Effector memory CD8-positive, alpha-beta T cell (primary cell): ENCODE data around the gene PRUNE2.

ENCODE experiments used
- ATAC-seq: fragments of 150-1000 bp; cut with Tn5 transposase; replicated peaks from 2 replicates; pipeline ENCODE4 v1.10.0; 2021; ENCODE audit warnings: mild to moderate bottlenecking, moderate library complexity
- DNase-seq, 3 experiments: peaks; one replicate each; pipeline ENCODE4 v3.0.0; 2021
- H3K27ac Mint-ChIP-seq, 2 donors: one replicate each; pipeline ENCODE4 v1.8.0; 2022; ENCODE audit warnings: mild to moderate bottlenecking in 2 of 2, mixed read lengths in 2 of 2, moderate library complexity in 2 of 2
- H3K27me3 Mint-ChIP-seq, 2 donors: one replicate each; pipeline ENCODE4 v1.8.0; 2022; ENCODE audit warnings: mixed read lengths in 2 of 2
- H3K36me3 Mint-ChIP-seq: one replicate; pipeline ENCODE4 v1.8.0; 2022; ENCODE audit warnings: mild to moderate bottlenecking, moderate library complexity, mixed read lengths; ENCODE audit not compliant: insufficient read depth
- H3K4me1 Mint-ChIP-seq, 2 donors: one replicate each; pipeline ENCODE4 v1.8.0; 2022; ENCODE audit warnings: low read depth in 2 of 2, mixed read lengths in 2 of 2
- H3K4me3 Mint-ChIP-seq, 2 donors: one replicate each; pipeline ENCODE4 v1.8.0; 2022; ENCODE audit warnings: mild to moderate bottlenecking in 2 of 2, mixed read lengths in 2 of 2, moderate library complexity in 2 of 2
- H3K9me3 Mint-ChIP-seq, 2 donors: one replicate each; pipeline ENCODE4 v1.8.0; 2022; ENCODE audit warnings: mixed read lengths in 2 of 2

The PRUNE2 gene

GRCh38 chr9:76634356-76635054 lies 271.4 kb downstream of the PRUNE2 start:
- peaks cover 0 to 9% of the 10 kb centered on the region in 2 donors for H3K27me3 Mint-ChIP-seq
- H3K36me3 Mint-ChIP-seq = no peaks in the 10 kb centered on the region
- no peak overlapping the region for H3K27ac Mint-ChIP-seq
- DNase-seq = no peak
- ATAC-seq = no peak
- no peaks in the 10 kb centered on the region for H3K9me3 Mint-ChIP-seq
- peaks cover 12 to 22% of the 10 kb centered on the region in 2 donors for H3K4me1 Mint-ChIP-seq
- no peak overlapping the region for H3K4me3 Mint-ChIP-seq

DNA sequence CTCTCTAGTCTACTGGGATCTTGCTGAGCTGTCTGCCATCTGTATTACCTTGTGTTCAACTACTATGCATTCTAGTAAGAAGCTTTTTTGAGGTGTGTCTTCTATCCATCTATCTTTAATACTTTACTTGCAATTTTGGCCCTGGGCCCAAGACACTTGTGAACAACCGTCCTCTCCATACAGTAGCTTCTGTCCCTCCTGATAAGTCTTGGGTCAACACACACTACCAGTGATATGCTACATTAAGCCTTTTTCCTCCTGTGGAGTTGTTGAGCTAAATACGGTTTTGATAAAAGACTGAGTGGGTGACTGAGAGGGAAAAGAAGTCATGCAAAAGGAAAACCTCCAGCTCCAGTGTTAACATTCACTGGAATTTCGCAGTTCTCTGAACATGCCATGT lies 275.0 kb downstream of the PRUNE2 start:
- peaks cover 0 to 9% of the 10 kb centered on the region in 2 donors for H3K27me3 Mint-ChIP-seq
- ATAC-seq (no peak), DNase-seq (no peak)
- no peaks in the 10 kb centered on the region for H3K9me3 Mint-ChIP-seq
- H3K4me3 Mint-ChIP-seq = no peak overlapping the region
- H3K27ac Mint-ChIP-seq = no peak overlapping the region
- H3K36me3 Mint-ChIP-seq = no peaks in the 10 kb centered on the region
- peaks cover 6 to 13% of the 10 kb centered on the region in 2 donors for H3K4me1 Mint-ChIP-seq

DNA sequence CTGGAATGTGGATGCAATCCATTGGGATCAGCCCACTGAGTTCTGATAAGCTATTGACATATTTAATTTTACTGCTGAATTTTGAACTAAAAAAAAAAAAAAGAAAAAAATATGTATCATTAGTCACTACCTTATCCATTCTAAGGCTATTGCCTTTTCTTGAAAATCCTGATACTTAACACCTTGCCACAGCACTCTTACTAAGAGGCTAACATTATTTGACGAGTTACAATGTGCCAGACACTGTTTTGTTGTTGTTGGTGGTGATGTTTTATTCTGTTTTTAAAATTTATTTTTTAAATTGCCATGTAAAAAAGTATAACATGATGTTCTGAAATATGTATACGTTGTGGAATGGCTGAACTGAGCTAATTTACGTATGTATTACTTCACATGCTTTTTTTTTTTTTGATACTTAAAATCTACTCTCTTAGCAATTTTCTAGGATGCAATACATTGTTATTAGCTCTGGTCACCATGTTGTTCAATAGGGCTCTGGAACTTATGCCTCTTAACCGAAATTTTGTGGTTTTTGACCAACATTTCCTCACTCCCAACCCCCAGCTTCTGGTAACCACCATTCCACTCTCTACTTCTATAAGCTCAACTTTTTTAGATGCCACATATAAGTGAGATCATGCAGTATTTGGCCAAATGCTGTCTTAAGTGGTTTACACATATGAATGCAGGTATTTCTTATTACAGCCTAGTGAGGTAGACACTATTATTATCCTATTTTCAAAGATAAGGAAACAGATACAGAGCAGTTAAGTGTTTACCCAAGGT lies 276.5 kb downstream of the PRUNE2 start:
- DNase-seq = no peak
- ATAC-seq = peak; percentile 44
- Mint-ChIP-seq H3K27me3 (peaks cover 0 to 9% of the 10 kb centered on the region in 2 donors), H3K27ac (peak overlapping the region; percentile 3), H3K36me3 (no peaks in the 10 kb centered on the region), H3K9me3 (no peaks in the 10 kb centered on the region), H3K4me1 (peaks cover 6 to 12% of the 10 kb centered on the region in 2 donors), H3K4me3 (no peak overlapping the region)

- Mint-ChIP-seq H3K36me3 (no peaks in the 10 kb centered on the region), H3K9me3 (no peaks in the 10 kb centered on the region), H3K4me1 (peaks cover 6 to 12% of the 10 kb centered on the region in 2 donors), H3K27me3 (peaks cover 0 to 9% of the 10 kb centered on the region in 2 donors), H3K27ac (no peak overlapping the region), H3K4me3 (no peak overlapping the region)
- DNase-seq (no peak), ATAC-seq (no peak)
Observed at GRCh38 chr9:76628155-76628554, 277.8 kb downstream of the PRUNE2 start.

DNA sequence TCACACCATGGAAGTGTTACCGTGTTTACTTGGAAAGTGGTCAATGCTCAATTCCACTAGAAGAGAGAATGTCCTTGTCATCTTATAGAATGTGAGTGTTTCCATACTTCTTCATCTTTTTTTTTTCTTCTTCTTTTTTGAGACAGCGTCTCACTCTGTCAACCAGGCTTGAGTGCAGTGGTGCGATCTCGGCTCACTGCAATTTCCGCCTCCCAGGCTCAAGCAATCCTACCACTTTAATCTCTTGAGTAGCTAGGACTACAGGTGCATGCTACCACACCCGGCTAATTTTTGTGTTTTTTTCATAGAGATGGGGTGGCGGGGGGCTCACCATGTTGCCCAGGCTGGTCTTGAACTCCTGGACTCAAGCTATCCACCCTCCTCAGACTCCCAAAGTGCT lies 278.9 kb downstream of the PRUNE2 start:
- ATAC-seq (no peak), DNase-seq (no peak)
- Mint-ChIP-seq H3K4me3 (no peak overlapping the region), H3K36me3 (no peaks in the 10 kb centered on the region), H3K27ac (no peak overlapping the region), H3K27me3 (peaks cover 0 to 9% of the 10 kb centered on the region in 2 donors), H3K9me3 (no peaks in the 10 kb centered on the region), H3K4me1 (peaks cover 6 to 12% of the 10 kb centered on the region in 2 donors)

DNA sequence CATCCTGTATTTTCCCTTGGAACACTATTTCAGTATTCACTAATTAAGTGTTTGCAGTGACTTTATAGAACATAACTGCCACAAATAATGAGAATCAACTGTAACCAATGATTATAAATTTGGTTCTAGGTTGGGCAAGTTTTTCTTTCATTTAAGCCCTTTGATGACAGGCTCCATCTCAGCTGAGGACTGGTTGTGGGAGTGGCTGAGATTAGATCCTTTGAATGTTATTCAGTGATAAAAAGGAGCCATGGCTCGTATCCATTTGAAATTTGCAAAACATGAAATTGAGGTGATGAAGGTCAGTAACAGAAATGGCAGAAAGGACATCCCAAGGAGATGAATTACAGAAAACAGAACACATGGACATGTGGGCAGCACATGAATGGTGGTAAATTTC lies 279.8 kb downstream of the PRUNE2 start:
- peaks cover 6 to 10% of the 10 kb centered on the region in 2 donors for H3K4me1 Mint-ChIP-seq
- peaks cover 0 to 3% of the 10 kb centered on the region in 2 donors for H3K27me3 Mint-ChIP-seq
- H3K36me3 Mint-ChIP-seq = no peaks in the 10 kb centered on the region
- no peaks in the 10 kb centered on the region for H3K9me3 Mint-ChIP-seq
- DNase-seq (no peak), ATAC-seq (no peak)
- no peak overlapping the region for H3K4me3 Mint-ChIP-seq
- H3K27ac Mint-ChIP-seq = no peak overlapping the region

DNA sequence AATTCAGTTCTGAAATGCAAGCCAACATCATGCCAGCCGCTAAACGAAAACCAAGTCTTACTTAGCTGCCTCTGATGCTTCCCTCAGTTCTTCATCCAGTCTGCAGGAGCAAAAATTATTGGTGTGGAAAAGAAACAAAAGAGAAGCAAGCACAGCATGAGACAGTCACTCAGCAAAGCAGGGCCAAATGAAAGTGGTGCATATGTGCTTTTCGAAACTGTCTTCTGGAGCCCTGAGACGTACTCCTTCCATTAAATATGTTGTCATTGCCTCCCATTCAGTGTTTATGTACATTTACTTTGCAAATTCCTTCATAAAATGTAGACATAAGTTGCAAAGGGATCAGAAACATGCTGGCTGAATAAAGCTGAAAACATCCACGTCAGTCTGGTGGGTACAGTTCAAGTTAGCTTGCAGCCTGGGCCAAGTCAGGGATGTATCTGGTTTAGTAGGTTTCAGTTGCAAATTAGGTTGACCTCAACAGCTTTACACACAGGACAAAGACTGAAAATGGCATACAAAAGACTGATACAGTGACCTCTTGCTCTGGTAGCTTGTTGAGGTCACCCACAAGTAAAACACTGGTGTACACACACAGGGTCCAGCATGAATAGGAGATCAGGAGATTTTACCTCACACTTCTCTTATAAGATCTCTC lies 281.4 kb downstream of the PRUNE2 start:
- peaks cover 2% of the 10 kb centered on the region in 2 donors for H3K4me1 Mint-ChIP-seq
- ATAC-seq = no peak

GRCh38 chr9:76620996-76621395 lies 284.9 kb downstream of the PRUNE2 start:
- no peaks in the 10 kb centered on the region for H3K9me3 Mint-ChIP-seq
- no peaks in the 10 kb centered on the region for H3K4me1 Mint-ChIP-seq
- ATAC-seq = no peak
- H3K36me3 Mint-ChIP-seq = no peaks in the 10 kb centered on the region
- H3K4me3 Mint-ChIP-seq = no peak overlapping the region
- no peak for DNase-seq
- no peak overlapping the region for H3K27ac Mint-ChIP-seq
- H3K27me3 Mint-ChIP-seq = peaks cover 6 to 10% of the 10 kb centered on the region in 2 donors

More for the DNA sequence above, 281.4 kb downstream of the PRUNE2 start:
- Mint-ChIP-seq H3K36me3 (no peaks in the 10 kb centered on the region), H3K9me3 (no peaks in the 10 kb centered on the region), H3K4me3 (no peak overlapping the region), H3K27me3 (no peaks in the 10 kb centered on the region), H3K27ac (no peak overlapping the region)
- no peak for DNase-seq

GRCh38 chr9:76620581-76620980 lies 285.3 kb downstream of the PRUNE2 start:
- H3K4me3 Mint-ChIP-seq = no peak overlapping the region
- DNase-seq = no peak

DNA sequence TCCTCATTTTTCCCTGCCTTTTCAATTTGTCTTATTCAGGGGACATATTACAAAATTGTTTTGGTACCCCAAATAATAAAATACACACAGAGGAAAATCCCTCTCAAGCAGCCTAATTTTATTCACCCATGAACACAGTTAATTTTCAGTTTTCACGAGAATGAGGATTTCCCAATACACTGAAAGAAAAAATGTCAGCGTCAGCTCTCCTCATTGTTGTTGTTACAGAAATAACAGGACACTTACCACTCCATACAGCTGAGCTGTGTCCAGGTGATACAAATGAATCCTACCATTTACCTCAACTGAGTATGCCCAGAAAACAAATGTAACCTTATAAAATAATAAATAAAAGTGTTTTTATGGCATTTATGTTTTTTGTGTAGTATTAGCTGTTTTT lies 286.3 kb downstream of the PRUNE2 start:
- ATAC-seq (no peak), DNase-seq (no peak)
- peaks cover 6 to 10% of the 10 kb centered on the region in 2 donors for H3K27me3 Mint-ChIP-seq
- no peaks in the 10 kb centered on the region for H3K36me3 Mint-ChIP-seq
- H3K9me3 Mint-ChIP-seq = no peaks in the 10 kb centered on the region
- no peak overlapping the region for H3K4me3 Mint-ChIP-seq
- H3K4me1 Mint-ChIP-seq = peaks cover 0 to 3% of the 10 kb centered on the region in 2 donors
- no peak overlapping the region for H3K27ac Mint-ChIP-seq

More at GRCh38 chr9:76620581-76620980, 285.3 kb downstream of the PRUNE2 start:
- ATAC-seq = no peak
- Mint-ChIP-seq H3K27me3 (peaks cover 6 to 10% of the 10 kb centered on the region in 2 donors), H3K27ac (no peak overlapping the region), H3K36me3 (no peaks in the 10 kb centered on the region), H3K4me1 (no peaks in the 10 kb centered on the region), H3K9me3 (no peaks in the 10 kb centered on the region)

GRCh38 chr9:76619197-76619596 lies 286.7 kb downstream of the PRUNE2 start:
- peaks cover 6 to 10% of the 10 kb centered on the region in 2 donors for H3K27me3 Mint-ChIP-seq
- H3K4me3 Mint-ChIP-seq = no peak overlapping the region
- no peak overlapping the region for H3K27ac Mint-ChIP-seq
- no peaks in the 10 kb centered on the region for H3K9me3 Mint-ChIP-seq
- no peak for ATAC-seq
- no peak for DNase-seq
- H3K4me1 Mint-ChIP-seq = peaks cover 0 to 3% of the 10 kb centered on the region in 2 donors
- no peaks in the 10 kb centered on the region for H3K36me3 Mint-ChIP-seq

- H3K36me3 Mint-ChIP-seq = no peaks in the 10 kb centered on the region
- no peak overlapping the region for H3K27ac Mint-ChIP-seq
- H3K9me3 Mint-ChIP-seq = no peaks in the 10 kb centered on the region
- H3K4me1 Mint-ChIP-seq = peaks cover 0 to 3% of the 10 kb centered on the region in 2 donors
- no peak overlapping the region for H3K4me3 Mint-ChIP-seq
- H3K27me3 Mint-ChIP-seq = peaks cover 6 to 10% of the 10 kb centered on the region in 2 donors
- ATAC-seq (no peak), DNase-seq (no peak)
Observed at GRCh38 chr9:76618762-76619161, 287.2 kb downstream of the PRUNE2 start.

GRCh38 chr9:76617497-76618175 lies 288.3 kb downstream of the PRUNE2 start:
- H3K36me3 Mint-ChIP-seq = no peaks in the 10 kb centered on the region
- H3K4me1 Mint-ChIP-seq = peaks cover 0 to 3% of the 10 kb centered on the region in 2 donors
- no peak overlapping the region for H3K4me3 Mint-ChIP-seq
- ATAC-seq (no peak), DNase-seq (no peak)
- H3K27me3 Mint-ChIP-seq = peaks cover 6 to 10% of the 10 kb centered on the region in 2 donors
- H3K27ac Mint-ChIP-seq = no peak overlapping the region
- no peaks in the 10 kb centered on the region for H3K9me3 Mint-ChIP-seq
